ENCODE data around the gene DDX54.

DNA sequence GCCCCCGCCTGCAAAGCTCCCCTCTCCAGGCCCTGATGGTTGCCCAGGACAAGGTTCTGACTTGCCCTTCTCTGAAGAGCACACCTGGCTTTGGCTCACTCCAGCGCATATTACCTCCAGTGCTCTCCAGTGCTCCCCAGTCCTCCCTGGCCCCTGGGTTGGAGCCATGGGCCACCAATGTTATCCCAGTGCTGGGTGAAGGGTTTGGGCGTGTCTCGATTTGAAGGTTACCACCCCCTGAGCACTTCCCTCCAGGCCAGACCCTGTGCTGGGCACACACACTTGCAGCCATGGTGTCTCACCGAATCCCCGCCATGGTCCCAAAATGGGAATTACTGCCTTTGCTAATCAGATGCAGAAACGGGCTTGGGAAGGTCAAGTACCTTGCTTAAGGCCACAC is 11.3 kb upstream of the DDX54 start:
- TF ChIP-seq, protein P1, sequence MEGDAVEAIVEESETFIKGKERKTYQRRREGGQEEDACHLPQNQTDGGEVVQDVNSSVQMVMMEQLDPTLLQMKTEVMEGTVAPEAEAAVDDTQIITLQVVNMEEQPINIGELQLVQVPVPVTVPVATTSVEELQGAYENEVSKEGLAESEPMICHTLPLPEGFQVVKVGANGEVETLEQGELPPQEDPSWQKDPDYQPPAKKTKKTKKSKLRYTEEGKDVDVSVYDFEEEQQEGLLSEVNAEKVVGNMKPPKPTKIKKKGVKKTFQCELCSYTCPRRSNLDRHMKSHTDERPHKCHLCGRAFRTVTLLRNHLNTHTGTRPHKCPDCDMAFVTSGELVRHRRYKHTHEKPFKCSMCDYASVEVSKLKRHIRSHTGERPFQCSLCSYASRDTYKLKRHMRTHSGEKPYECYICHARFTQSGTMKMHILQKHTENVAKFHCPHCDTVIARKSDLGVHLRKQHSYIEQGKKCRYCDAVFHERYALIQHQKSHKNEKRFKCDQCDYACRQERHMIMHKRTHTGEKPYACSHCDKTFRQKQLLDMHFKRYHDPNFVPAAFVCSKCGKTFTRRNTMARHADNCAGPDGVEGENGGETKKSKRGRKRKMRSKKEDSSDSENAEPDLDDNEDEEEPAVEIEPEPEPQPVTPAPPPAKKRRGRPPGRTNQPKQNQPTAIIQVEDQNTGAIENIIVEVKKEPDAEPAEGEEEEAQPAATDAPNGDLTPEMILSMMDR (IDR thresholded peaks at IDR 0.05), result no peak
- TF ChIP-seq EZH2 (IDR thresholded peaks at IDR 0.05), result no peak
